Globus pallidus (tissue), 1 donor: ENCODE measurements around the gene SKIC8.
"Not testable (repeated sequence)": the region's sequence is repeated elsewhere in the genome, so short reads cannot be mapped to it uniquely, and the experiment has no call there.

Experiments
- DNase-seq: peaks from one replicate; pipeline ENCODE4 v3.0.0-alpha.2; 2015; ENCODE audit warnings: low spot score

The SKIC8 gene

DNA sequence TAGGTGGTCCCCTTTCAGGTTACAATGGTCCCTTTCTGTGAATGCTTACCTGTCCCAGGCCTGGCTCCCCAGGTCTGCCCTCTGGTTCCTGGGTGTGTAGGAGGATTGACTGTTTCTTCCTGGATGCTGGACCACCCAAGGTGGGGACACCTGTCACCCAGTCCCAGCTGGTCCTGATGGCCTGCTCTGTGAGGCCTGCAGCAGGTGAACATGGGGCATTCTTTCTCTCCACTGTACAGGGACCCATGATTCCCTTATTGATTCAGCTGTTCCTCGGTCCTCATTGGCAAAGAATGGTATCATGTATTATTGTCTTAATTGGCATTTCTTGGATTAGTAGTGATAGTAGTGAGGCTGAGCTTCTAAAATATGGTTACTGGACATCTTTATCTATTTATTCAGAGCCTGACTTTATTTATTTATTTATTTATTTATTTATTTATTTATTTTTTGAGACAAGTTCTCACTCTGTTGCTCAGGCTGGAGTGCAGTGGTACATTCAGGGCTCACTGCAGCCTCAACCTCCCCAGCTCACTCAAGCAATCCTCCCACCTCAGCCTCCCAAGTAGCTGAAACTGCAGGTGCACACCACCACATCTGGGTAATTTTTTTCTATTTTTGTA is 43.9 kb downstream of the SKIC8 start:
- no peak for DNase-seq

DNA sequence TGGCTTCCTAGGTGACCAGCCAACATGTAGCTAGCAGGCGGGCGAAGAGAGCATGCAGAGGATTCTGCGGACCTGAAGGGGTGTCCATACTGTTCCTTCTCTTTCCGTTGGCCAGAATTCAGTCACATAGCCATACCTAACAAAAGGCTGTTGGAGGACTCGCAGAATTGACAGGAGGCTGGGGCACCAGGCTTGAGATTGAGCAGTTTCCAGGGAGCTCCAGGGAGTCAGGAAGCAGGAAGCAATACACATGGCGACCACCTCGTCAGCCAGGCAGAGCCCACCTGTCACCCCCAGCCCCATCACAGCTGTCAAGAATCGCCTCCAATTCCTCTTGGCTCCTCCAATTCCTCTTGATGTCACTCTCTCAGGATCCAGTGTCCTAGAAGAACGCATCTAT is 48.3 kb downstream of the SKIC8 start:
- DNase-seq: no peak

DNA sequence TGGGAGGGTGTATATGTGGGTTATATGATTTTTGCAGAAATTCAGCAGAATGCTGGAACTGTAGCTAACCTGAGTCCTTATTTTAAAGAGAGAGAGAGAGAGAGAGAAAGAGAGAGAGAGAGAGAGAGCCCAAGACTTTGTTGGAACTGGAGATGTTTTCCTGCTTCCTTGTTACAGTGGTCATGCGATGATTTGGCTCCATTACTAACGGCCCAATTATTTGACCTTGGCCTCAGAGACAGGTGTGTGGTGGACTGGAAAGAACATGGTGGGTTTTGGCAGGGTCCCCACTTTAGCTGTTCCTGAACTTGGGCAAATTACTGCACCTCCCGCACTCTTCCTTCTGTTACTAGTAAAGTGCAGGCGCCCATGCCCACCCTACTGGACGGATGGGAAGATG is 50.3 kb downstream of the SKIC8 start:
- no peak for DNase-seq

DNA sequence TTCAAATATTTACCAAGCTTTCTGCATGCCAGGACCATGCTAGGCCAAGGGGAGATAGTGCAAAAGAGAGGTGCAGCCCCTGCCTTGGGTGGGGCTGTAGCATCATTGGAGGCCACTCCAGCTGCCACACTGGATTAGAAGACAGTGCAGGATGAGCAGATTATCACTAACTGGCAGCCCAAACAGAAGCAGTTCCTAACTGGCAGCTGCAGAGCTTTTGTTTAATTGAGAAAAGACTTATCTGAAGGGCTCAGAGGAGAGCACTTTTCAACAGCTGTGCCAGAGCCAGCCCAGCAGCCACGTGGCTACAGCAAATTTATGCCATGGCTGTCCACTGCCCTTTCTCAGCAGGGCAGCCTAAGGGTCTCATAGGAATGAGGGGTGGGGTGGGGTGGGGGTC is 51.5 kb downstream of the SKIC8 start:
- no peak for DNase-seq

DNA sequence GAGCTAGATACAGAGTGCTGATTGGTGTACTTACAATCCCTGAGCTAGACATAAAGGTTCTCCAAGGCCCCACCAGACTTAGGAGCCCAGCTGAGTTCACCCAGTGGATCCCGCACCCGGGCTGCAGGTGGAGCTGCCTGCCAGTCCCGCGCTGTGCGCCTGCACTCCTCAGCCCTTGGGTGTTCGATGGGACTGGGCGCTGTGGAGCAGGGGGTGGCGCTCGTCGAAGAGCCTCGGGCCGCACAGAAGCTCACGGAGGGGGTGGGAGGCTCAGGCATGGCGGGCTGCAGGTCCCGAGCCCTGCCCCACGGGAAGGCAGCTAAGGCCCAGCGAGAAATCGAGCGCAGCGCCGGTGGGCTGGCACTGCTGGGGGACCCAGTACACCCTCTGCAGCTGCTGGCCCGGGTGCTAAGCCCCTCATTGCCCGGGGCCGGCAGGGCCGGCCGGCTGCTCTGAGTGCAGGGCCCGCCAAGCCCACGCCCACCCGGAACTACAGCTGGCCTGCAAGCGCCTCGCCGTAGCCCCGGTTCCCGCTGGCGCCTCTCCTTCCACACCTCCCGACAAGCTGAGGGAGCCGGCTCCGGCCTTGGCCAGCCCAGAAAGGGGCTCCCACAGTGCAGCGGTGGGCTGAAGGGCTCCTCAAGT is 53.3 kb downstream of the SKIC8 start:
- DNase-seq: not testable (repeated sequence)

DNA sequence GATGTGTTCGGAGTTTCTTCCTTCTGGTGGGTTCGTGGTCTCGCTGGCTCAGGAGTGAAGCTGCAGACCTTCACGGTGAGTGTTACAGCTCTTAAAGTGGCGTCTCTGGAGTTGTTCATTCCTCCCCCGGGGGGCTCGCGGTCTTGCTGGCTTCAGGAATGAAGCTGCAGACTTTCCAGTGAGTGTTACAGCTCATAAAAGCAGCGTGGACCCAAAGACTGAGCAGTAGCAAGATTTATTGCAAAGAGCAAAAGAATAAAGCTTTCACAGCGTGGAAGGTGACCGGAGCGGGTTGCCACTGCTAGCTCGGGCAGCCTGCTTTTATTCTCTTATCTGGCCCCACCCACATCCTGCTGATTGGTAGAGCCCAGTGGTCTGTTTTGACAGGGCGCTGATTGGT is 54.0 kb downstream of the SKIC8 start:
- DNase-seq: not testable (repeated sequence)

DNA sequence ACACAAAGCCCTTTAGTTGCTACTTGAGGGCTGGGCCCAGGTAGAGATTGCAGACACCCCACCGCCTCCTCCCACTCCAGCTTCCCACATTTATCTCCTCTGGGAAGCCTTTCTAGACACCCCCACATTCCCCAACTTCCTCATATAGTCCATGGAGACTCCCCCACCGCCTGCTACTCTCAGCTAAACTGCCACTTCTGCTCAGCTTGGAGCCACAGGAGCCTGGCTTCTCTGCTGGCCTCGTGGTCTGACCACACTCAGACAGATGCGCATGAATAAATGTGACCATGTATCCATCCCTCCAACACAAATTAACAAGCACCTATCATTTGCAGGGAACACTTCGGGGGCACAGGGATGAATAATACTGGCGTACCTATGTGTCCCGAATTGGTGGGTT is 54.5 kb downstream of the SKIC8 start:
- no peak for DNase-seq

DNA sequence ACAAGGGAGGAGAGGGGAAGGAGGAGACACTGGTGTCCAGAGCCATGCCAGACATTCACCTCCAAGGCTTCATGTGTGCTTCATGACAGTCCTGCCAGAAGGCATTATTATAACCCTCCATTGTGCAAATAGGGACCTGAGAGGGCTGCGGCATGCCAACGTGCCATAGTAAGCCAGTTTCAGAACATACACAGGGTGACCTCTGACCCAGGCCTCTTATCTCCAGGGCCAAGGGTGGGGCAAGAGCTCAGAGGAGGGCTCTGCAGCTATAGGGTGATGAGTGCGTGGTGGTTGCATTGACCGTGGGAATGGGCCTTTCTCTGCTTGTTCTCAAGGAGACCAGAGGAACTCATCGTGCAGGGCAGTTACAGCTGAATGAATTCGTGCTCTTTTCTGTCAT is 55.3 kb downstream of the SKIC8 start:
- DNase-seq: no peak

DNA sequence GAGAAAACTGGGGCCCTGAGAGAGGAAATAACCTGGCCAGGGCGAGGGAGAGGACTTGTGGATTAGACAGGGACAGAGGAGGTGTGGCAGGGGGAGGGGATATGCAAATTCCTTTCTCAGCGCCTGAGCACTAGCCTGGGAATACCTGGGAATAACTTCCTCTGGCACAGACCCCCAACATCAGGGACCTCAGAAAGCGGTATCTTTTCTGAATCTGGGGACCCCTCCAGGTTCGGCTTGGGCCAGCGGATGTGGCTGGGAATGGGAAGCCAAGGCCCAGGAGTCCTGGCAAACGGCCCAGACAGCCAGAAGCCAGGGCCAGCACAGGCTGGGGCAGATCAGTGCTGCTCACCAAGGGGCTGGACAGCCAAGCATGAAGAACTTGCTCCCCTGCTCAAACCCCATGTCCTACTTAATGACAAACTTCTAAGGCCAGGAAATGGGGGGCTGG is 55.9 kb downstream of the SKIC8 start:
- DNase-seq: no peak

DNA sequence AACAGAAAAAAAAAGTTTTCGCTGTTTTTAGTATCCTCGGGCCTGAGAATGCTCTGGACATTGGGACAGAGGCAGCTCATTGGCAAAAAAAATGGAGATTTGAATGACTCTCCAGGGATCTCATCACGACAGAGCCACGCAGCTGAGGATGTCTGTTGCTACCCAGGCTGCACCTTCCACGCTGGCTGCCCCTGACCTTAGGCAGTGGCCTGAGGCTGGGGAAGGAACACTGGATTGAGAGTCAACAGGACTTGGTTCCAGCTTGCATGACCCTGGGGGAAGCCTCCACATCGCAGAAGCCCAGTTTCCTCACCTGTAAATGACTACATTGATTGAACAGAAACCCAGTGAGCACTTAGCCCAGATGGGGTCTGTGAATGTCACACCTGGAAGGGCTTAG is 56.4 kb downstream of the SKIC8 start:
- no peak for DNase-seq

DNA sequence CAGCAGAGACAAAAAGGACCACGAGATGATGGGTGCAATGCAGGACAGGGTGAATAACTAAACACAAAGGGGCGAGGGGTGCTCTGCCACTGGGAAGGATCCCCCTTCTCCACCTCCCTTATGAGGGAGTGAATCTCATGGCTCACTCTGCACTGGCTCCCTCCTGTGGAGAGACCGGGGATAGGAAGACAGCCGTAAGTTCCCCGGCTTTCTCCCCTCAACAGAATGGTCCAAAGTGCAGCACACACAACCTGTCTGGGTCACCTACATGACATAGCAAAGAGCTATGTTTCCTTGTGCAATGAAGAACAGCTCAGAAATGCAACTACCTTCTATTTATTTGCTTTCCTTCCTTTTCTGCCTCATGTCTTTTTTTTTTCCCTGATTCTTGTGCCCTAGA is 57.3 kb downstream of the SKIC8 start:
- DNase-seq: no peak

DNA sequence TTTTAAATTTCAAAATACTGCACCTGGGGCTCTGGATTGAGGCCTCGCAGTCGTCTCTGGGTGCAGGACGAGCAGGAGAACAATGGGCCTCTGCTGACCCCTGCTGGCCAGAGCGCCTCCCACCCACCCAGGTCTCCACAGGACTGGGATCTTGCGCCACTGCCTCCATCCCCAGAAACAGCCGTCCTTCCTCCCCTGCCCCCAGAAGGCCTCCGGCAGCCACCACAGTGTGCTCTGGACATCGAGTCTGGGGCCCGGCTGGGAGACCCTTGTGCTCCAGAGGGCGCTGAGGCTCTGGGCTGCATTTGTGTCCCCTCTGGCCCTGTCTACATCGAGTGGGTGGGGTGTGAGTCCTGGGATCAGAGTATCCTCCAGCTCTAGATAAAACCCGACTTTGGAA is 58.4 kb downstream of the SKIC8 start:
- DNase-seq: peak; percentile 80

DNA sequence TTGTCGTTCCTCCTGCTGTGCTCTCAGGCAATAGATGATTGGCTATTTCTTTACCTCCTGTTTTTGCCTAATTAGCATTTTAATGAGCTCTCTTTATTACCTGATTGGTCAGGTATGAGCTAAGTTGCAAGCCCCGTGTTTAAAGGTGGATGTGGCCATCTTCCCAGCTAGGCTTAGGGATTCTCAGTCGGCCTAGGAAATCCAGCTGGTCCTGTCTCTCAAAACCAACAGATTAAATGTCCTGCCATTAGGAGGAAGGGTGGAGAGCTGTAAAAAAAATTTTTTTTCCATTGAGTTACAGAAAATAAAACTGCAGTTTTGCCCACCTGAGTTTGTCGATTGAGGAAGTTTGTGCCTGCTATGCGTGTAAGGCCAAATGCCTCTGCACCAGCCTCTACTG is 59.6 kb downstream of the SKIC8 start:
- DNase-seq: no peak

DNA sequence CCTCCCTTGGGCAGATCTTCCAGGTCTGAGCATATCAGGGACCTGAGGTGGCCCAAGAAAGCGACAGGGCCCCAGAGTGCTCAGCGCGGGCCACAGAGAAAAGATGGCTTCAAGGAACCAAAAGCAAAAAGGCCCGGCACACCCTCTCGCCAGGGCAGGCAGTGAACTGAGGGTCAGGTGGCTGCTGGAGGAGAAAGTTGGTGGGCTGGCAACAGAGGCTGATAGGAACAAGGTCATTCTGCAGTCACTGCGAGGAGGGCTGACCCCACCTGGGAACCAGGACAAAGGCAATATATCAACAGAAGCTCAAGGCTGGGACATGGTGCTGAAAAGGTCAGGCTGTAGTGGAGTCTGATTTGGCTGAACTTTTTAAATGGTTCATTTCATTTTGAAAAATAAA is 62.3 kb downstream of the SKIC8 start:
- DNase-seq: no peak

DNA sequence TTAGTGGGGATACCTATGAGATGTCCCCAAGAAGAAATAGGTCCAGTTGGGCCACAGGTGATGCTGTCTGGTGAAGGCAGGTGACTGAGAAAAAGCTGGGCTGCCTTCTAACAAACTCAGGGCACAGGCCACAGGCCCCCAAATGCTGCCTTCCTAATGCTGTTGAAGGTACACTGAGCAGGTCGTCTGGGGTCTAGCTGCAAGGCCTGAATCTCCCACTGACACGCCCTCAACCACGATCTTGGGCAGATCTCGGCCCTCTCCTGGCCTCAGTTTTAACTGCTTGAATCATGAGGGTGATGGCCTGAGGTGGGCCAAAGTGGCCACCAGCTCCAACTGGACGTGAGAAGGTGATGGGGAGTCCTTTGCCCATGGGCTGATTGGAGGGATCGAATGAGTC is 62.9 kb downstream of the SKIC8 start:
- DNase-seq: no peak

DNA sequence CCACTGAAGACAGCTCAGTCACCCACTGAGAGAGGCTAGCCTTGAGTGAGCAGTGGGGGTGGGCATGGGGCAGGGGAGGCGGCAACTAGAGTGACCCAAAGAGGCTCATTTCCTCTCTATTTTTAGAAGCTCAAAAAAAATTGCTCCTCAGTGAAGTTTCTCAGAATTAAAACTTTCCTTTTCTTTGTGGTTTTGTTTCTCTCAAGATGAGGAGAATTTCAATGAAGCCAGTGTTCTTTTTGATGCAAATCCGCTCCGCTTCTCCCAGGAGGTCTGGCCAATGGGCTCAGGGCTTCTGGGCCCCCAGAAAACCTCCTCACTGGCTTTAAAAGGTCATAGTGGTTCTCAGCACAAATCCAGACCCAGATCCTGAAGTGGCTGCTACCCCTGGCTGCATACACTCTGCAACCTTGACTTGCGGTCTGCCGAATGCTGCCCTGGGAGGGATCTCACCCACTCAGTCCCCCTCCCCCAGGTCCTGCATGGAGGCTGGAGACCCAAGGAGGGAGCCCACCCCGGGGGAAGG is 64.8 kb downstream of the SKIC8 start, which contains the start of gene ACSBG1:
Gene ACSBG1 (minus strand): TSS at position 51 of the 526 bp plus-strand sequence. CDS start 64 bp downstream, outside the sequence.
- no peak for DNase-seq

DNA sequence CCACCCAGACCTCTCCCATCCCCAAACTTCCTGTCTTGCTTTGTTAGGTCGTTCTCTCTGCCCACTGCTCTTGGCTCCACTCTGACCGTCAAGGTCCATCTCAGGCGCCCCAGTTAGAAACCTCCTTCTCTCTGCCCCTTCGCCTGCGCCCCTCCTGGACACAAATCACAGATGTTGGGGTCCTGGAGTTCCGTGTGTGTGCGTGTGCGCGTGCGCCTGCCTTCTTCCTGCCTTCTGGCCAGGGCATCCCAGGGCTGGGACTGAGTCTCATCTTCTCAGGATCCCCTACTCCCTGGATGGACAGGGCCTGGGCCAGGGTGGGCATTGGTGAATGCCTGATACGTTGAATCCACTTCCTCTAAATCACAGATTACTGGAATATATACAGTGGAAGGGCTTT is 65.9 kb downstream of the SKIC8 start:
- DNase-seq: no peak
